Measurements from ENCODE around the gene ESCO1.

The ESCO1 gene

GRCh38 chr18:21612125-21613039 is 11.9 kb upstream of the ESCO1 start, which contains the start of gene SNRPD1:
TSS of gene SNRPD1 (plus strand) at chr18:21612314. CDS start at chr18:21612430, 116 bp downstream.
- TF ChIP-seq CTCF (IDR thresholded peaks at IDR 0.05; ENCODE audit: insufficient read depth, low read depth, low read length, missing control alignments), result peak; percentile 98
- peak within 1 kb of the TSS; percentile 89 for H3K4me3 ChIP-seq (ENCODE audit: low read depth, low read length)
- DNase-seq (ENCODE audit: low read depth), result peak; percentile 97

- peak overlapping the region; percentile 89 for H3K4me3 ChIP-seq (ENCODE audit: low read depth, low read length)
- DNase-seq (ENCODE audit: low read depth), result peak; percentile 23
These were observed 11.1 kb upstream of the ESCO1 start for GRCh38 chr18:21611401-21612124.

- no peak for DNase-seq (ENCODE audit: low read depth)
- TF ChIP-seq CTCF (IDR thresholded peaks at IDR 0.05; ENCODE audit: insufficient read depth, low read depth, low read length, missing control alignments), result no peak
- no peak overlapping the region for H3K4me3 ChIP-seq (ENCODE audit: low read depth, low read length)
These were observed 4.7 kb upstream of the ESCO1 start for GRCh38 chr18:21605213-21605612.

- TF ChIP-seq CTCF (IDR thresholded peaks at IDR 0.05; ENCODE audit: insufficient read depth, low read depth, low read length, missing control alignments), result no peak
These were observed 4.2 kb upstream of the ESCO1 start for GRCh38 chr18:21604671-21605070.

GRCh38 chr18:21602299-21602587 is 1.7 kb upstream of the ESCO1 start:
- H3K4me3 ChIP-seq (ENCODE audit: low read depth, low read length), result no peak overlapping the region
- TF ChIP-seq CTCF (IDR thresholded peaks at IDR 0.05; ENCODE audit: insufficient read depth, low read depth, low read length, missing control alignments), result no peak
- peak; percentile 36 for DNase-seq (ENCODE audit: low read depth)

More at GRCh38 chr18:21604671-21605070, 4.2 kb upstream of the ESCO1 start:
- peak; percentile 54 for DNase-seq (ENCODE audit: low read depth)
- no peak overlapping the region for H3K4me3 ChIP-seq (ENCODE audit: low read depth, low read length)

GRCh38 chr18:21599585-21600525 is 649 bp downstream of the ESCO1 start:
- peak; percentile 10 for TF ChIP-seq CTCF (IDR thresholded peaks at IDR 0.05; ENCODE audit: insufficient read depth, low read depth, low read length, missing control alignments)
- H3K4me3 ChIP-seq (ENCODE audit: low read depth, low read length), result peak overlapping the region; percentile 94
- DNase-seq (ENCODE audit: low read depth), result peak; percentile 86
